Esophagus muscularis mucosa (tissue), 3 donors: Measurements from ENCODE around the gene CNKSR2.

Source experiments
- CTCF ChIP-seq, 3 experiments: fragments of 200-600 bp in 2 of 3; fragments of 450-650 bp in 1 of 3; sonication (generic) in 2 of 3; IDR thresholded peaks; one replicate each; pipeline ENCODE4 v1.5.1; 2017 to 2019; ENCODE audit warnings: antibody characterized with exemption in 3 of 3, mild to moderate bottlenecking in 2 of 3, moderate library complexity in 1 of 3
- POLR2AphosphoS5 ChIP-seq, 2 donors: sonication (generic); formaldehyde crosslinking; IDR thresholded peaks; one replicate each; pipeline ENCODE4 v1.6.1; 2017; ENCODE audit warnings: antibody characterized with exemption in 2 of 2

- TF ChIP-seq POLR2AphosphoS5 (IDR thresholded peaks at IDR 0.05), result peak in 1 of 2 donors; percentile 49
- no peak for TF ChIP-seq CTCF (IDR thresholded peaks at IDR 0.05)
Observed at GRCh38 chrX:21374163-21374993, at the start of gene CNKSR2.
